ENCODE measurements around the gene CEP19. TPM values are rescaled to one million over a fixed set of nuclear protein-coding genes. Genes with fewer than 3 reads are reported as not detected.
"Not testable (repeated sequence)": the region's sequence is repeated elsewhere in the genome, so short reads cannot be mapped to it uniquely, and the experiment has no call there.

CEP19 gene
- total RNA-seq, 1 donor from 2014 or later = 2.6 TPM

GRCh38 chr3:196753201-196753600 lies 41.2 kb upstream of the CEP19 start:
- TF ChIP-seq CTCF (IDR thresholded peaks at IDR 0.05) = no peak
- intact Hi-C loops (cut with DNase I) = no loop called here
- Histone ChIP-seq H3K36me3 (peaks cover 2 to 12% of the 10 kb centered on the region in 2 donors), H3K27me3 (no peaks in the 10 kb centered on the region), H3K27ac (no peak overlapping the region), H3K4me3 (no peak overlapping the region), H3K9me3 (peaks cover 7 to 10% of the 10 kb centered on the region in 2 donors), H3K4me1 (no peaks in the 10 kb centered on the region)
- DNase-seq (ENCODE audit: low spot score in 2 of 2) = no peak

GRCh38 chr3:196749125-196749524 lies 37.1 kb upstream of the CEP19 start:
- Histone ChIP-seq H3K27ac (no peak overlapping the region), H3K9me3 (no peaks in the 10 kb centered on the region), H3K4me3 (no peak overlapping the region), H3K4me1 (no peaks in the 10 kb centered on the region), H3K27me3 (no peaks in the 10 kb centered on the region), H3K36me3 (no peaks in the 10 kb centered on the region)
- DNase-seq (ENCODE audit: low spot score in 2 of 2) = no peak
- intact Hi-C loops (cut with DNase I) = no loop called here
- TF ChIP-seq CTCF (IDR thresholded peaks at IDR 0.05) = no peak

- H3K27me3 ChIP-seq; H3K4me3 ChIP-seq; DNase-seq (ENCODE audit: low spot score in 2 of 2); H3K36me3 ChIP-seq; H3K9me3 ChIP-seq; H3K27ac ChIP-seq: not testable (repeated sequence)
- intact Hi-C loops (cut with DNase I) = loop anchor here (5.0 kb wide), 2 partner anchors 241 to 1301 kb away; partner anchors contain the start of genes ACAP2 and RNF168
- peaks cover 4 to 12% of the 10 kb centered on the region in 2 donors for H3K4me1 ChIP-seq
Measured at GRCh38 chr3:196743569-196743968, 31.5 kb upstream of the CEP19 start.

GRCh38 chr3:196741249-196741889 lies 29.3 kb upstream of the CEP19 start:
- intact Hi-C loops (cut with DNase I) = loop anchor here (5.0 kb wide), 2 partner anchors 239 to 1299 kb away; partner anchors contain the start of genes ACAP2 and RNF168
- no peak for TF ChIP-seq CTCF (IDR thresholded peaks at IDR 0.05)
- Histone ChIP-seq H3K27ac (peak overlapping the region; percentile 98 to 99), H3K36me3 (no peaks in the 10 kb centered on the region), H3K4me3 (peak overlapping the region; percentile 80 to 92), H3K27me3 (no peaks in the 10 kb centered on the region), H3K4me1 (peaks cover 4 to 12% of the 10 kb centered on the region in 2 donors), H3K9me3 (no peaks in the 10 kb centered on the region)
- DNase-seq (ENCODE audit: low spot score in 2 of 2) = no peak

- H3K27me3 ChIP-seq = no peaks in the 10 kb centered on the region
- H3K36me3 ChIP-seq = no peaks in the 10 kb centered on the region
- no peak for DNase-seq (ENCODE audit: low spot score in 2 of 2)
- no peaks in the 10 kb centered on the region for H3K9me3 ChIP-seq
- peak overlapping the region; percentile 80 to 92 for H3K4me3 ChIP-seq
- intact Hi-C loops (cut with DNase I) = loop anchor here (1.0 to 5.0 kb wide), 3 partner anchors 127 to 1298 kb away; partner anchors contain the start of genes ACAP2, RNF168 and SENP5
- H3K4me1 ChIP-seq = peaks cover 4 to 12% of the 10 kb centered on the region in 2 donors
- TF ChIP-seq CTCF (IDR thresholded peaks at IDR 0.05) = no peak
- H3K27ac ChIP-seq = peak overlapping the region; percentile 98 to 99
Measured at GRCh38 chr3:196740481-196741248, 28.6 kb upstream of the CEP19 start.

Data from ascending aorta (tissue), 2 donors.